Osteoblast (primary cell): ENCODE results near the gene PDLIM7. TPM values are rescaled to one million over a fixed set of nuclear protein-coding genes. Genes with fewer than 3 reads are reported as not detected.

Experiments used
- DNase-seq: peaks from one replicate; pipeline ENCODE4 v3.0.0; 2011; ENCODE audit warnings: low spot score, mixed read lengths; ENCODE audit not compliant: insufficient read length; ENCODE audit errors: missing footprints
- H2AFZ ChIP-seq: 2 replicates; pipeline ENCODE4 v1.6.0; 2011; ENCODE audit warnings: mild to moderate bottlenecking, low read length
- H3K27ac ChIP-seq: 2 replicates; pipeline ENCODE4 v1.5.1; 2011; ENCODE audit warnings: mild to moderate bottlenecking, low read depth, low read length, moderate library complexity
- H3K27me3 ChIP-seq: 2 replicates; pipeline ENCODE4 v1.6.0; 2012; ENCODE audit warnings: mild to moderate bottlenecking, control low read depth, inconsistent platforms, low read length, moderate library complexity; ENCODE audit not compliant: insufficient read depth
- H3K36me3 ChIP-seq: 2 replicates; pipeline ENCODE4 v1.5.1; 2011; ENCODE audit warnings: mild to moderate bottlenecking, low read length, control low read depth, moderate library complexity; ENCODE audit not compliant: insufficient read depth
- H3K4me1 ChIP-seq: 2 replicates; pipeline ENCODE4 v1.5.1; 2011; ENCODE audit warnings: mild to moderate bottlenecking, low read length, control low read depth, moderate library complexity; ENCODE audit not compliant: insufficient read depth
- H3K4me2 ChIP-seq: 2 replicates; pipeline ENCODE4 v1.6.0; 2011; ENCODE audit warnings: mild to moderate bottlenecking, low read length; ENCODE audit not compliant: insufficient read depth
- H3K4me3 ChIP-seq: fragments of 200-600 bp; sonication (generic); 3 replicates; pipeline ENCODE4 v1.5.1; 2012; ENCODE audit warnings: mild to moderate bottlenecking, low read length, inconsistent platforms; ENCODE audit not compliant: insufficient read depth
- H3K79me2 ChIP-seq: 2 replicates; pipeline ENCODE4 v1.6.0; 2012; ENCODE audit warnings: mild to moderate bottlenecking, low read length, control low read depth, inconsistent platforms; ENCODE audit not compliant: insufficient read depth
- H3K9me3 ChIP-seq: 2 replicates; pipeline ENCODE4 v1.5.1; 2011; ENCODE audit warnings: low read depth, low read length, control low read depth
- H4K20me1 ChIP-seq: 2 replicates; pipeline ENCODE4 v1.6.0; 2012; ENCODE audit warnings: mild to moderate bottlenecking, low read length, control low read depth; ENCODE audit not compliant: insufficient read depth
- total RNA-seq: library from RNA; depleted of rRNA; stranded (reverse); fragments of >200 nt; gene quantifications from 2 replicates; pipeline ENCODE4 v1.2.3, GENCODE V29; 2012
- TF ChIP-seq, protein P1 (sequence below): IDR thresholded peaks from 2 replicates; pipeline ENCODE4 v1.5.1; 2011; ENCODE audit warnings: mild to moderate bottlenecking, low read depth, low read length, moderate library complexity; ENCODE audit errors: extremely low read depth

The PDLIM7 gene
- total RNA-seq, 1 donor = 159 TPM

DNA sequence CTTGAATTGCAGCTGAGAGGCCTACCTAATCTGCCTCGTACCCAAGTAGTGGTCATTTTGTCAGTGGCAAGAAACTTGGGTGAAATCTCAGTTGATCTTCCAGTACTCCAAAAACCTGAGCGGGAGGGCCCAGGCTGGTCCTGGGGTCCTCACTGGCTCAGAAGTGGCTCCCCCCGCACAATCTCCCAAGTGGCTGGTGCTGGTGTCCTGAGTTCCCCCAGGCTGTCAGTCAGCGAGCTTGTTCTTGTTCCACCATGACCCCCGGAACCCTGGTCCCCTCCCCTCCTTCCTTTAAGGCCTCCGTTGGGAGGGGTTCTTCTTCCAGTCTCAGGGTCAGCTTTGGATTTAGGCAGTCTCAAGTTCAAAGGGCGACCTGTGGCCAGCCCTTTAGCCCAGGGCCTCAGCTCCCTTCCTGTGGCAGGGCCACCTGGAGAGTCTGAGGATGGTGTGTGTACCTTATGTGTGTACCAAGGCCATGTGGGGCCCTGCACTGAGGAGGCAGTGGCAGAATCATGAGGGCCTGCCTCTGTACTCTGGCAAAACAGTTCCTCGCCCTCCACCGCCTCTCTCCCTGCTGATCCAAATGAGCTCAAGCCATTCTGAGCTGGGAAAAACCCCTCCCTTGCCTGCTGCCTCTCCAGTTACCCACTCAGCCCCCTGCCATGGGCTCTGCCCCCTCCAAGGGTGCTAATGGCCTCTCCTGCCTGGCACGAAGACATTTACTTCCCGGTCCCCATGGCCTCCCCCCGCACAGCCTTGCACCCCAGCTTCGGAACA is 19.5 kb downstream of the PDLIM7 start:
- H2AFZ ChIP-seq = no peak overlapping the region
- H3K79me2 ChIP-seq = no peaks in the 10 kb centered on the region
- peaks cover 8% of the 10 kb centered on the region for H4K20me1 ChIP-seq
- H3K9me3 ChIP-seq = no peaks in the 10 kb centered on the region
- H3K36me3 ChIP-seq = peaks cover 27% of the 10 kb centered on the region
- peak overlapping the region; percentile 17 for H3K27ac ChIP-seq
- peak; percentile 87 for DNase-seq
- no peaks in the 10 kb centered on the region for H3K27me3 ChIP-seq
- H3K4me2 ChIP-seq = no peak overlapping the region
- TF ChIP-seq, protein P1, sequence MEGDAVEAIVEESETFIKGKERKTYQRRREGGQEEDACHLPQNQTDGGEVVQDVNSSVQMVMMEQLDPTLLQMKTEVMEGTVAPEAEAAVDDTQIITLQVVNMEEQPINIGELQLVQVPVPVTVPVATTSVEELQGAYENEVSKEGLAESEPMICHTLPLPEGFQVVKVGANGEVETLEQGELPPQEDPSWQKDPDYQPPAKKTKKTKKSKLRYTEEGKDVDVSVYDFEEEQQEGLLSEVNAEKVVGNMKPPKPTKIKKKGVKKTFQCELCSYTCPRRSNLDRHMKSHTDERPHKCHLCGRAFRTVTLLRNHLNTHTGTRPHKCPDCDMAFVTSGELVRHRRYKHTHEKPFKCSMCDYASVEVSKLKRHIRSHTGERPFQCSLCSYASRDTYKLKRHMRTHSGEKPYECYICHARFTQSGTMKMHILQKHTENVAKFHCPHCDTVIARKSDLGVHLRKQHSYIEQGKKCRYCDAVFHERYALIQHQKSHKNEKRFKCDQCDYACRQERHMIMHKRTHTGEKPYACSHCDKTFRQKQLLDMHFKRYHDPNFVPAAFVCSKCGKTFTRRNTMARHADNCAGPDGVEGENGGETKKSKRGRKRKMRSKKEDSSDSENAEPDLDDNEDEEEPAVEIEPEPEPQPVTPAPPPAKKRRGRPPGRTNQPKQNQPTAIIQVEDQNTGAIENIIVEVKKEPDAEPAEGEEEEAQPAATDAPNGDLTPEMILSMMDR = no peak
- H3K4me3 ChIP-seq = no peak overlapping the region
- H3K4me1 ChIP-seq = peaks cover 15% of the 10 kb centered on the region

DNA sequence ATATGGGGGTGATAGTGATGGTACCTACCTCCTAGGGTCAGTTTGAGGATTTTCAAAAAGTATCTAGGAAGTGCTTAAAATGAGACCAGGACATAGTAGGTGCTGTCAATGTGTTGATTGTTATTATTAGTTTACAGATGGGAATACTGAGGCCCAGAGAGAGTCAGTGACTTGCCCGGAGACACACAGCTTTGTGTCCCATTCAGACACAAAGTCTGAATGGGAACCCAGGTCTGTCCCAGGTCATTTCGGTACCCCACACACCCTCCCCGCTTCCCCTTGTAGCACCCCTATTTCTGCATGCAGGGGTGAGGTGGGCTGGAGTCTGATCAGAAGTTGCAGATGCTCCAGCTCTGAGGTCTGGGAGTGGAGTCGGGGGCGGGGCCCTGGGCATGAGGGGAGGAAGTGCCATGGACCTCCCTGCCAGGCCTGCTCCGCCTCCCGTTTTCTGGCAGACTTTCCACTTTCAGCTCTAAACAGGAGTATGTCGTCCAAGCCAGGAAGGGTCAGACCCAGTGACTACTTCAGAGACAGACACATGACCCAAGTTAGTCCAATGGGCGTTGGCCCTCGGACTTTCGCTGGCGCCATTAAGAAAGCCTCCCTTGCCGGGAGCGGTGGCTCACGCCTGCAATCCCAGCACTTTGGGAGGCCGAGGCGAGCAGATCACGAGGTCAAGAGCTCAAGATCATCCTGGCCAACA is 20.7 kb downstream of the PDLIM7 start:
- TF ChIP-seq, protein P1 = no peak
- H3K4me1 ChIP-seq = peaks cover 21% of the 10 kb centered on the region

DNA sequence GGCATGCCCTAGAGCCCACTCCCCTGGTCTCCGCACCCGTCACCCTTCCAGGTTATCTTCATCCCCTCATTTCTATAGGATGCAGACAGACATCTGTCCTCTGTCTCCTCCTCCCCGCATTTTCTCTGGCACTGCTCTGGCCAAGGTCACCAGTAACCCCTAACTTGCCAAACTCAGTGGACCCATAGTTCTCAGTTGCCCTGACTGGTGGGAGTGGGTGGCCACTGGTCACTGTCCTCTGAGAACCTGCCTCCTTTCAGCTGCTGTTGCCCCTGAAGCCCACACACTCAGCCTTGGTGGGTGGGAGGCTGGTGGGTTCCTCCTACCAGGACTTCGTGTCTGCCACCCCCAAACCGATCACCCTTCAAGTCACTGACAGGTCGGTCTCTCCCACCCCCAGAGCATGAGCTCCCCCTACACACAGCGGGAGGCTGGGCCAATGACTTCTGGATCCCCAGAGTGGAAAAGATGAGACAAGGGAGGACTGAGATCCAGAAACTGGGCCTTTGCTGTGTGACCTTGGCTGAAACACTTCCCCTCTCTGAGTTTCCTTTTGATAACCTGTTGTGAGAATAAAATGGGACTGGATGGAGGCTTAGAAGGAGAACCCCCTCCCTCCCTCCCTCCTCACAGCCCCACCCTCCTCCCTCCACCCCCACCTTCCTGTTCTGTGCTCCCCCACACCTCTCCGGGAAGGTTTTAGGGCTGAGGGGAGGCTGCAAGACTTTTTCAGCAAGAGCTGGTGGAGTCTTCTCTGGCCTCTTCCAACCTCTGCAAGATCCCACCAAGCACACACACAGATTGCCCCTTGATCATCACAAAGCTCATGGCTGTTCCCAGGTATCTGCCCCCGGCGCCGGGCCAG is 21.6 kb downstream of the PDLIM7 start:
- no peak for DNase-seq
- Histone ChIP-seq H3K9me3 (no peaks in the 10 kb centered on the region), H4K20me1 (peaks cover 26% of the 10 kb centered on the region), H2AFZ (no peak overlapping the region), H3K4me3 (no peak overlapping the region), H3K36me3 (peaks cover 17% of the 10 kb centered on the region), H3K4me1 (peaks cover 30% of the 10 kb centered on the region), H3K27ac (no peak overlapping the region), H3K79me2 (peaks cover 20% of the 10 kb centered on the region), H3K4me2 (no peak overlapping the region), H3K27me3 (no peaks in the 10 kb centered on the region)
- TF ChIP-seq, protein P1 = no peak

More for the DNA sequence above, 20.7 kb downstream of the PDLIM7 start:
- no peak overlapping the region for H3K4me2 ChIP-seq
- H3K27me3 ChIP-seq = no peaks in the 10 kb centered on the region
- peaks cover 12% of the 10 kb centered on the region for H3K79me2 ChIP-seq
- no peak overlapping the region for H3K4me3 ChIP-seq
- peak; percentile 90 for DNase-seq
- H4K20me1 ChIP-seq = peaks cover 17% of the 10 kb centered on the region
- H3K9me3 ChIP-seq = no peaks in the 10 kb centered on the region
- peaks cover 15% of the 10 kb centered on the region for H3K36me3 ChIP-seq
- no peak overlapping the region for H3K27ac ChIP-seq
- H2AFZ ChIP-seq = no peak overlapping the region
